HG03442 (cell line): ENCODE measurements around the gene BRD9.

ENCODE experiments used
- ATAC-seq: cut with Tn5 transposase; IDR thresholded peaks from one replicate; pipeline ENCODE4 v1.9.1; 2021; ENCODE audit warnings: mild to moderate bottlenecking, moderate library complexity; ENCODE audit not compliant: unreplicated experiment

The BRD9 gene

GRCh38 chr5:905139-905642 lies 12.6 kb upstream of the BRD9 start:
- ATAC-seq, result no peak

GRCh38 chr5:903756-904096 lies 11.1 kb upstream of the BRD9 start:
- ATAC-seq, result no peak

- no peak for ATAC-seq
Observed at GRCh38 chr5:902129-902916, 9.7 kb upstream of the BRD9 start.

- ATAC-seq, result no peak
Observed at GRCh38 chr5:900781-901180, 8.2 kb upstream of the BRD9 start.

- no peak for ATAC-seq
Observed at GRCh38 chr5:893711-894110, 1.1 kb upstream of the BRD9 start.

GRCh38 chr5:893137-893506 lies 521 bp upstream of the BRD9 start:
- peak; percentile 17 for ATAC-seq

GRCh38 chr5:891837-892393 lies 686 bp downstream of the BRD9 start:
- ATAC-seq, result no peak

GRCh38 chr5:891117-891836 lies 1.3 kb downstream of the BRD9 start:
- ATAC-seq, result no peak

- no peak for ATAC-seq
Observed at GRCh38 chr5:889075-889710, 3.4 kb downstream of the BRD9 start.

GRCh38 chr5:888638-889035 lies 4.0 kb downstream of the BRD9 start:
- no peak for ATAC-seq

GRCh38 chr5:887947-888637 lies 4.5 kb downstream of the BRD9 start:
- ATAC-seq, result no peak

- no peak for ATAC-seq
Observed at GRCh38 chr5:886716-887325, 5.8 kb downstream of the BRD9 start.

- no peak for ATAC-seq
Observed at GRCh38 chr5:886036-886435, 6.6 kb downstream of the BRD9 start.

GRCh38 chr5:885529-885928 lies 7.1 kb downstream of the BRD9 start:
- ATAC-seq, result no peak

- no peak for ATAC-seq
Observed at GRCh38 chr5:885127-885442, 7.5 kb downstream of the BRD9 start.

GRCh38 chr5:884345-885126 lies 8.1 kb downstream of the BRD9 start:
- no peak for ATAC-seq

- ATAC-seq, result no peak
Observed at GRCh38 chr5:883475-884181, 9.0 kb downstream of the BRD9 start.

GRCh38 chr5:882253-883183 lies 10.1 kb downstream of the BRD9 start:
- no peak for ATAC-seq
